Neural progenitor cell (in vitro differentiated cells): ENCODE results near the gene GNAZ. TPM values are rescaled to one million over a fixed set of nuclear protein-coding genes. Genes with fewer than 3 reads are reported as not detected.

ENCODE experiments used
- DNase-seq: peaks from one replicate; pipeline ENCODE4 v3.0.0-alpha.2; 2016; ENCODE audit warnings: low spot score
- H2AFZ ChIP-seq: fragments of 200-600 bp; sonication (generic); replicated peaks from 2 replicates; pipeline ENCODE4 v1.6.1; 2016; ENCODE audit warnings: antibody characterized with exemption
- H3F3A ChIP-seq: fragments of 200-600 bp; sonication (generic); 2 replicates; pipeline ENCODE4 v1.6.1; 2016; ENCODE audit warnings: antibody characterized with exemption, low read depth
- H3K27ac ChIP-seq: fragments of 200-600 bp; sonication (generic); 2 replicates; pipeline ENCODE4 v1.5.1; 2016; ENCODE audit warnings: mild to moderate bottlenecking
- H3K27me3 ChIP-seq: fragments of 200-600 bp; sonication (generic); 2 replicates; pipeline ENCODE4 v1.6.1; 2016; ENCODE audit warnings: mild to moderate bottlenecking, moderate library complexity
- H3K36me3 ChIP-seq: fragments of 200-600 bp; sonication (generic); 2 replicates; pipeline ENCODE4 v1.5.1; 2016
- H3K4me1 ChIP-seq: fragments of 200-600 bp; sonication (generic); 2 replicates; pipeline ENCODE4 v1.6.1; 2016; ENCODE audit warnings: mixed run types
- H3K4me2 ChIP-seq: fragments of 200-600 bp; sonication (generic); 2 replicates; pipeline ENCODE4 v1.6.1; 2016
- H3K4me3 ChIP-seq: fragments of 200-600 bp; sonication (generic); 2 replicates; pipeline ENCODE4 v1.5.1; 2016
- H3K79me2 ChIP-seq: fragments of 200-600 bp; sonication (generic); 2 replicates; pipeline ENCODE4 v1.6.1; 2016; ENCODE audit warnings: low read depth
- H3K9ac ChIP-seq: fragments of 200-600 bp; sonication (generic); 2 replicates; pipeline ENCODE4 v1.6.1; 2016
- H3K9me3 ChIP-seq: fragments of 200-600 bp; sonication (generic); 2 replicates; pipeline ENCODE4 v1.5.1; 2016; ENCODE audit warnings: low read depth
- H4K20me1 ChIP-seq: fragments of 200-600 bp; sonication (generic); 2 replicates; pipeline ENCODE4 v1.6.1; 2016; ENCODE audit warnings: low read depth
- H3K27ac Mint-ChIP-seq: 3 replicates; pipeline ENCODE4 v1.8.0; 2021; ENCODE audit warnings: mixed read lengths
- H3K27me3 Mint-ChIP-seq: 2 replicates; pipeline ENCODE4 v1.8.0; 2022; ENCODE audit warnings: low read depth, mild to moderate bottlenecking, inconsistent platforms, moderate library complexity, mixed read lengths; ENCODE audit not compliant: insufficient read depth
- H3K36me3 Mint-ChIP-seq: 3 replicates; pipeline ENCODE4 v1.8.0; 2021; ENCODE audit warnings: mixed read lengths
- H3K4me1 Mint-ChIP-seq: 3 replicates; pipeline ENCODE4 v1.8.0; 2021; ENCODE audit warnings: mixed read lengths
- H3K4me3 Mint-ChIP-seq: 3 replicates; pipeline ENCODE4 v1.8.0; 2021; ENCODE audit warnings: mild to moderate bottlenecking, moderate library complexity, mixed read lengths
- H3K9me3 Mint-ChIP-seq: 3 replicates; pipeline ENCODE4 v1.8.0; 2020; ENCODE audit warnings: mixed read lengths
- EZH2 ChIP-seq: fragments of 200-600 bp; sonication (generic); IDR thresholded peaks from 2 replicates; pipeline ENCODE4 v1.6.1; 2017; ENCODE audit warnings: antibody characterized with exemption, mild to moderate bottlenecking, moderate library complexity
- EZH2phosphoT487 ChIP-seq: fragments of 200-600 bp; sonication (generic); IDR thresholded peaks from 2 replicates; pipeline ENCODE4 v1.6.1; 2017; ENCODE audit warnings: antibody characterized with exemption
- total RNA-seq: library from RNA; depleted of rRNA; stranded (reverse); fragments of >200 nt; gene quantifications from 2 replicates; pipeline ENCODE4 v1.2.3, GENCODE V29; 2015; ENCODE audit warnings: low replicate concordance
- TF ChIP-seq, protein P1 (sequence below): fragments of 200-600 bp; sonication (generic); IDR thresholded peaks from 2 replicates; pipeline ENCODE4 v1.5.1; 2017; ENCODE audit warnings: antibody characterized with exemption, mild to moderate bottlenecking

The GNAZ gene
- total RNA-seq, 1 donor from 2014 or later = 16.5 TPM

DNA sequence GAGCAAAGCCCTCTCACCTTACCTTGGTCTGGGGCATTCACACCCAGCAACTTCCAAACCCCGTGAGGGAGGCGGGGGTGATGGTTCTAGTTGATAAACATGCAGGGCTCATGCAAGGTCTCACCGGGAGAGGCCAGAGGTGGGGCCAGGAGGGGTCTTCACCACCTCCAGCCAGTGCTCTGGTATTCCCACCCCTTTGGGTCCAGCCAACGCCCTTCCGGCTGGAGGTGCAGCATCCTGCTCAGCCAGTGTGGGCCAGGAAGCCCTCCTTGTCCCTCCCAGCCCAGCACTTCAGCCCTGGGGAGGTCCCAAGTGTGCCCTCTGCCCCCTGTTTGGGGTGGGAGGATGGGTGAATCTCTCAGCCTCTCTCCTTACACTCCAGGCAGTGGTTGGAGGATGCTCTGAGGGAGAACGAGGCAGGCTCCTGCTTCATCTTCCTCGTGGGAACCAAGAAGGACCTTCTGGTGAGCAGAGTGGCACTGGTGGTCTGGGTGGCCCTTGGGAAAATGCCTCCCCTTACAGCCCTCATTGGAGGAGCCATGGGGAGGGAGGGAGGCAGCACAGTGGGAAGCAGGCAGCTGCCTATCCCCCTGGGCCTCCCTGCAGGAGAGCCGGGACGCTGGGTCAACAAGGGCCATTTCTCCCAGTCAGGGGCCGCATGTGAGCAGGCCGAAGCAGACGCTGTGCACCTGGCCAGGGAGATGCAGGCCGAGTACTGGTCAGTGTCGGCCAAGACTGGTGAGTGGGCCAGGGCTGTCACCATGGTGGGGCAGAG, 88.4 kb downstream of the GNAZ start:
- H3K27me3 Mint-ChIP-seq = no peaks in the 10 kb centered on the region
- Histone ChIP-seq H3F3A (no peaks in the 10 kb centered on the region), H3K79me2 (no peaks in the 10 kb centered on the region), H3K9ac (no peak overlapping the region), H3K27me3 (no peaks in the 10 kb centered on the region), H3K9me3 (no peaks in the 10 kb centered on the region), H3K4me3 (no peak overlapping the region), H3K27ac (no peak overlapping the region), H2AFZ (no peak overlapping the region), H3K36me3 (no peaks in the 10 kb centered on the region), H4K20me1 (no peaks in the 10 kb centered on the region), H3K4me1 (peaks cover 11% of the 10 kb centered on the region), H3K4me2 (no peak overlapping the region)
- no peak overlapping the region for H3K4me3 Mint-ChIP-seq
- H3K36me3 Mint-ChIP-seq = peaks cover 10% of the 10 kb centered on the region
- peaks cover 5% of the 10 kb centered on the region for H3K4me1 Mint-ChIP-seq
- DNase-seq = no peak
- no peaks in the 10 kb centered on the region for H3K9me3 Mint-ChIP-seq
- TF ChIP-seq EZH2 = no peak
- TF ChIP-seq, protein P1, sequence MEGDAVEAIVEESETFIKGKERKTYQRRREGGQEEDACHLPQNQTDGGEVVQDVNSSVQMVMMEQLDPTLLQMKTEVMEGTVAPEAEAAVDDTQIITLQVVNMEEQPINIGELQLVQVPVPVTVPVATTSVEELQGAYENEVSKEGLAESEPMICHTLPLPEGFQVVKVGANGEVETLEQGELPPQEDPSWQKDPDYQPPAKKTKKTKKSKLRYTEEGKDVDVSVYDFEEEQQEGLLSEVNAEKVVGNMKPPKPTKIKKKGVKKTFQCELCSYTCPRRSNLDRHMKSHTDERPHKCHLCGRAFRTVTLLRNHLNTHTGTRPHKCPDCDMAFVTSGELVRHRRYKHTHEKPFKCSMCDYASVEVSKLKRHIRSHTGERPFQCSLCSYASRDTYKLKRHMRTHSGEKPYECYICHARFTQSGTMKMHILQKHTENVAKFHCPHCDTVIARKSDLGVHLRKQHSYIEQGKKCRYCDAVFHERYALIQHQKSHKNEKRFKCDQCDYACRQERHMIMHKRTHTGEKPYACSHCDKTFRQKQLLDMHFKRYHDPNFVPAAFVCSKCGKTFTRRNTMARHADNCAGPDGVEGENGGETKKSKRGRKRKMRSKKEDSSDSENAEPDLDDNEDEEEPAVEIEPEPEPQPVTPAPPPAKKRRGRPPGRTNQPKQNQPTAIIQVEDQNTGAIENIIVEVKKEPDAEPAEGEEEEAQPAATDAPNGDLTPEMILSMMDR = no peak
- no peak overlapping the region for H3K27ac Mint-ChIP-seq

DNA sequence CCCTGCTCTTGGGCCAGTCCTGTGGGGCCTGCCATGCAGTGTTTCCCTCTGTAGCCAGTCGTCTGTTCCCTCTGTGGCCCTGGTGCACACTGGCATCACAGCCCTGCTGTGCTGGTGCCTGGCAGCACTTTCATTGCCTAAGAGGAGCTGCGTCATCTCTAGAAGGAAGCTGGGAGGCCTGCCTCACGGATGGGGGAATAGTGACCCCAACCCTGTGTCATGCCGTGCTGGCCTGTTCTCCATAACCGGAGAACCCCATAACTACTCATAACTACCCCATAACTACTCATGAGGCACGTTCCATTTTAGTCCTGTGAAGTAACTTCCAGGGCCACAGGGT, 88.9 kb downstream of the GNAZ start:
- no peak for TF ChIP-seq EZH2
- no peak for TF ChIP-seq EZH2phosphoT487
- TF ChIP-seq, protein P1 = no peak
- H3K4me3 Mint-ChIP-seq = no peak overlapping the region
- H3K27me3 ChIP-seq = no peaks in the 10 kb centered on the region
- H4K20me1 ChIP-seq = no peaks in the 10 kb centered on the region
- H3K4me2 ChIP-seq = no peak overlapping the region
- DNase-seq = no peak
- H3K79me2 ChIP-seq = no peaks in the 10 kb centered on the region
- no peak overlapping the region for H3K27ac Mint-ChIP-seq
- H3K9me3 Mint-ChIP-seq = no peaks in the 10 kb centered on the region
- H2AFZ ChIP-seq = no peak overlapping the region
- H3F3A ChIP-seq = no peaks in the 10 kb centered on the region
- no peak overlapping the region for H3K9ac ChIP-seq
- H3K4me1 Mint-ChIP-seq = peaks cover 8% of the 10 kb centered on the region
- H3K36me3 Mint-ChIP-seq = peaks cover 7% of the 10 kb centered on the region
- H3K9me3 ChIP-seq = no peaks in the 10 kb centered on the region
- H3K36me3 ChIP-seq = no peaks in the 10 kb centered on the region
- peaks cover 7% of the 10 kb centered on the region for H3K4me1 ChIP-seq
- H3K27me3 Mint-ChIP-seq = peaks cover 2% of the 10 kb centered on the region
- no peak overlapping the region for H3K4me3 ChIP-seq
- no peak overlapping the region for H3K27ac ChIP-seq

DNA sequence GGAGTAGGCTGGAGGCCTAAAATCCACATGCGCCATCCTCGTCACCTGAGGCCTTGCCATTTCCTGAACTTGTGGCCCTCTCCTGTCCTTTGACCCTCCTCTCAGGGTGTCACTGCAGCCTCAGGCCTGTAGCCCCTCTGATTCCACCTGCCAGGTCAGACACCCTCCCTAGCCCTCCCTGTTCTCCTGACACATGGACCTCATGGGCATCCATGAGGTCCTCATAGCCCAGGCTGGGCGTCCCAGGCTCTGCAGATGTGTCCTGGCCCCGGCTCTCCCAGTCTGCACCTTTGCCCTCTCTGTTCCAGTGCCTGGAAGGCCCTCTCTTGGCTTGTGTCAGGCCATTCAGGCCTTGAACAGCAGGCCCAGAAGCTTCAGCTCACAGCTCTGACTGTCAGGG, 90.7 kb downstream of the GNAZ start:
- Histone ChIP-seq H3K27me3 (no peaks in the 10 kb centered on the region), H3K9me3 (no peaks in the 10 kb centered on the region), H3K4me3 (no peak overlapping the region), H3K36me3 (no peaks in the 10 kb centered on the region), H4K20me1 (no peaks in the 10 kb centered on the region), H3K4me2 (no peak overlapping the region), H3K4me1 (peaks cover 5% of the 10 kb centered on the region), H2AFZ (no peak overlapping the region), H3F3A (no peaks in the 10 kb centered on the region), H3K79me2 (no peaks in the 10 kb centered on the region), H3K9ac (no peak overlapping the region), H3K27ac (no peak overlapping the region)
- Mint-ChIP-seq H3K4me1 (peaks cover 14% of the 10 kb centered on the region), H3K27me3 (peaks cover 2% of the 10 kb centered on the region), H3K4me3 (no peak overlapping the region), H3K36me3 (no peaks in the 10 kb centered on the region), H3K27ac (no peak overlapping the region), H3K9me3 (no peaks in the 10 kb centered on the region)
- no peak for TF ChIP-seq EZH2
- TF ChIP-seq, protein P1 = no peak
- TF ChIP-seq EZH2phosphoT487 = no peak
- no peak for DNase-seq
